Stimulated activated CD8-positive, alpha-beta memory T cell treated with anti-CD3 and anti-CD28 coated beads, Interleukin-15, amount 100 ng/mL, for 24 hours (primary cell): ENCODE measurements around the gene LY9.
A peak's percentile ranks its signal among the peaks of the same experiment; 100 is the strongest.

Experiments
- DNase-seq: peaks from one replicate; pipeline ENCODE4 v3.0.0-alpha.2; 2020; ENCODE audit warnings: low read depth

The LY9 gene

GRCh38 chr1:160836981-160837557 lies 41.1 kb downstream of the LY9 start:
- DNase-seq: no peak

- DNase-seq: peak; percentile 44
These were observed 41.7 kb downstream of the LY9 start for GRCh38 chr1:160837558-160838205.

- DNase-seq: no peak
These were observed 42.9 kb downstream of the LY9 start for GRCh38 chr1:160838888-160839287.

- DNase-seq: no peak
These were observed 43.8 kb downstream of the LY9 start for GRCh38 chr1:160839746-160840145.

- DNase-seq: no peak
These were observed 45.1 kb downstream of the LY9 start for GRCh38 chr1:160841079-160841478.

- DNase-seq: no peak
These were observed 48.7 kb downstream of the LY9 start for GRCh38 chr1:160844447-160845232.

- no peak for DNase-seq
These were observed 50.3 kb downstream of the LY9 start for GRCh38 chr1:160846281-160846680.

- DNase-seq: no peak
These were observed 54.6 kb downstream of the LY9 start for GRCh38 chr1:160850541-160850940.

GRCh38 chr1:160850993-160851392 lies 55.0 kb downstream of the LY9 start:
- no peak for DNase-seq

- no peak for DNase-seq
These were observed 57.0 kb downstream of the LY9 start for GRCh38 chr1:160853014-160853413.

- DNase-seq: no peak
These were observed 57.8 kb downstream of the LY9 start for GRCh38 chr1:160853754-160854153.

GRCh38 chr1:160855181-160855981 lies 59.4 kb downstream of the LY9 start:
- no peak for DNase-seq

- DNase-seq: no peak
These were observed 62.1 kb downstream of the LY9 start for GRCh38 chr1:160858097-160858496.

GRCh38 chr1:160858507-160858906 lies 62.5 kb downstream of the LY9 start:
- no peak for DNase-seq

- no peak for DNase-seq
These were observed 63.2 kb downstream of the LY9 start for GRCh38 chr1:160859166-160859565.

GRCh38 chr1:160860840-160861505 lies 65.0 kb downstream of the LY9 start:
- DNase-seq: no peak

- DNase-seq: no peak
These were observed 66.5 kb downstream of the LY9 start, which contains the start of gene CD244 for GRCh38 chr1:160862203-160863060. Gene CD244 (minus strand): TSS chr1:160862887. CDS start chr1:160862677, 210 bp downstream.

GRCh38 chr1:160863061-160863773 lies 67.2 kb downstream of the LY9 start:
- DNase-seq: no peak

- DNase-seq: no peak
These were observed 67.8 kb downstream of the LY9 start for GRCh38 chr1:160863774-160864131.

- DNase-seq: no peak
These were observed 68.2 kb downstream of the LY9 start for GRCh38 chr1:160864173-160864572.
